HG03378 (cell line): ENCODE results near the gene DCP1B.

Experiments used
- ATAC-seq: cut with Tn5 transposase; IDR thresholded peaks from one replicate; pipeline ENCODE4 v1.9.1; 2021; ENCODE audit warnings: mild to moderate bottlenecking, moderate library complexity; ENCODE audit not compliant: unreplicated experiment

DCP1B gene

DNA sequence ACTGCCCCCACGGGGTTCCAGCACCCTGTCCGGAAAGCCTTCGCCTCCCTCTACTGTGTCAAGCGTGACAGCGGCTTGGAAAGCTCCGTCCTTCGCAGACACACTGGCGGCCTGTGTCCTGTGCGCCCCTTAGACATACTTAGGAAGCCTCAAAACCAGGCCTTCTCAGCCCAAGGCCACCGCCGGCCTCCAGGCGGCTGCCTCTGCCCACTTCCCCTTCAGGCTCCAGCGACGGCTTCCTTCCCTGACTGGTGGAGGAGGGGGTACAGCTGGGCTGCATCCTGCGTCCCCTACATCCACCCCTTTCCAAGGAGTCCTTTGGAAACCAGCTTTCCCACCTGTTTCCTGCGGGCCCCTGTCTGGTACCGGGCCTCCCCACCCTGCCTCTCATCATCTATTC is 83.3 kb downstream of the DCP1B start:
- no peak for ATAC-seq

DNA sequence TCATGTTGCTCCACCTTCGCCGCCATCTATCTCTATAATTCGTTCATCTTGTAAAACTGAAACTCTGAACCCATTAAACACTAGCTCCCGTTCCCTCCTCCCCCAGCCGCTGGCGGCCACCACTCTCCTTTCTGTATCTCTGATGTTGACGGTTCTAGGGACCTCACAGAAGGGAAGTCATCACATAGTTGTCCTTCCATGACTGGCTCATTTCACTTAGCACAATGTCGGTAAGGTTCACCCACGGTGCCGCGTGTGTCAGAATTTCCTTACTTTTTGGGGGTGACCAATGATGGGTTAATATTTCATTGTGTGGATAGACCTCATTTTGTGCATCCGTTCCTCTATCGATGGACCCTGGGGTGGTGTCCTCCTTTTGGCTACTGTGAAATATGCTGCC is 83.8 kb downstream of the DCP1B start:
- ATAC-seq = no peak

DNA sequence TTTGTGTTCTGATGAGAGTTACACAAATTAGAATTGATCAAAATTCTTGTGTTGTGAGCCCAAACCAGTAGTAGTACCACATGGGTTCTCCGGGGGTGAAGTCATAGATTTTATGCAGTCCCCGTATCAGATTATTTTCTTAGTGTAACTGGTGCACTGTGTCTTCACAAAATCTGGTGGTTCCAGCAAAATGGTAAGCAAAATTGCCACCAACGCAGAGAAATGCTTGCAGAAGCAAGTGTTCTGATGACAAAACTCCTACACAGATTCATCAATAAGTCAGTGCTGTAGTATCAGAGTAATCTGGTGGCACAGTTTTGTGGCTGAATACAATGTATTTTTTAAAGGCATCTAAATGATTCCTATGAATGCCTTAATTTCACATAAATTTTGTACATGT is 84.5 kb downstream of the DCP1B start:
- no peak for ATAC-seq

DNA sequence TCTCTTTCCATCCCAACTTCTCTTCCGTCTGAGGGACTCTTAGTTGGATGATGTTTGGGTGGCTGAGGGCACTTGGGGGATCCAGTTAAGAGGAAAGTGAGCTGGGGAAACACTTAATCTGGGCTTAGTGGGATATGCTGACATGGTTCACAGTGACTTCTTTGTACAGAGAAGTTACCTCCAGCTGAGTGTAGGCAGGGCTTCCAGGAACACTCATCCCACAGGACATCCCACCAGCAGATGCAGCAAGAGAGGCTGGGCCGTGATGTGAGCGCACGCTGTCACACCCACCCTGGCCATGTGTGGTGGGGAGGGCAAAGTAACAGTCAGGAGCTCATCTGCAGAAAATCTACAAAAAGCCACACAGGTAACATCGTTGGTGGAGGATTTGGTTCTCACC is 85.0 kb downstream of the DCP1B start:
- ATAC-seq = no peak

DNA sequence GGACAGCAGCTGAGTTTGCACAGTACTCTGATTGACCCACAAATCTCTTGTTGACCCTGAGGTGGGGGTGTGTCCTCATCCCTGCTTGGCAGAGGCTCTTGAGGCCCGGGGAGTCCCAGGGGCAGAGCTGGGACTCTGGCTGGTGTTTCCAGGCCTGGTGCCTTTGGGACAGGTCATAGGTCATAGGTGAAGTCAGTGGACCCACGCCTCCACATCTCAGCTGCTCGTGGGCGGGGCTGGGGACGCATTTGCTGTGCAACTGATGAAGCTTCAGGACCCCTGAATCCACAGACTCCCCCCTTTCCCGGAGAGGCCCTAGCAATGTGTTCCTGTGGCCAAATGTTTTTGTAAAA is 85.4 kb downstream of the DCP1B start:
- no peak for ATAC-seq

DNA sequence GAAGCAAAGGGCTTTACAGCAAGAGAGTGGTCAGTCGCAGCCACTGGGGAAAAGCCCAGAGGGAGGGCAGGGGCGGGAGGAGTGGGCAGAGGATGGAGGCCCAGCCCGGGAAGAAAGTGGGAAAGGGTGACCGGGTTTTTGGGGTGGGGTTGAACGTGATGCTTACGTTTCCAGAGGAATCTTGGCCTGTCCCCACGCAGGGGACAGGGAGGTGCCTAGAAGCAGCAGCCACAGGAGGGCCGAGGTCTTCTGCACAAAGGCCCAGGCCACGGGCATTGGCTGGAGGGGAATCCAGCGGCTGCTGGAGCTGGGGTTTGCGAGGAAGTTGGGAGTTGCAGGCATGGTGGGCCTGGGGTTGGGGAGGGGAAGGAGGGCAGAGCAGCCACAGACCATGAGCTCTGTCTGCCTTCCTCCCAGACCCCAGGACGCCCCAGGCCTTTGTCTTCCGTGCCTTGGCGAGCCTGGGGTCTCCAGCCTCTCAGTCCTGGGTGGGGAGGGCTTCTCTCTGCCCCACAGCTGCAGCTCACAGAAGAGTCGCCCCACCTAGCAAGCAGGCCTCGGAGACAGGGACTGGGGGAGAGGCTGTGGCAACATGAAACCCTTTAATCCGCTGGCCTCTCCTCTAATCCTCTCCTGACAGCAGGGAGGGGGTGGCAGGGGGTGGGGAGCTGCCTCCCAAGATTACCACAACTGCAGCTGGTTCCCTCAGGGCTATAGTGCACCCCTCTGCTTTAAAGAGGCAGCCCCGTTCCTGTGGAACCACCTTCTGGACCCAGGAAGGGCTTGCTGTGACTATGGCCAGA is 86.0 kb downstream of the DCP1B start, which contains the start of gene CACNA2D4:
Gene CACNA2D4, minus strand, starts transcription at position 572 of the 803 bp plus-strand sequence. Its CDS starts 179 bp downstream, at position 393.
- ATAC-seq = no peak

DNA sequence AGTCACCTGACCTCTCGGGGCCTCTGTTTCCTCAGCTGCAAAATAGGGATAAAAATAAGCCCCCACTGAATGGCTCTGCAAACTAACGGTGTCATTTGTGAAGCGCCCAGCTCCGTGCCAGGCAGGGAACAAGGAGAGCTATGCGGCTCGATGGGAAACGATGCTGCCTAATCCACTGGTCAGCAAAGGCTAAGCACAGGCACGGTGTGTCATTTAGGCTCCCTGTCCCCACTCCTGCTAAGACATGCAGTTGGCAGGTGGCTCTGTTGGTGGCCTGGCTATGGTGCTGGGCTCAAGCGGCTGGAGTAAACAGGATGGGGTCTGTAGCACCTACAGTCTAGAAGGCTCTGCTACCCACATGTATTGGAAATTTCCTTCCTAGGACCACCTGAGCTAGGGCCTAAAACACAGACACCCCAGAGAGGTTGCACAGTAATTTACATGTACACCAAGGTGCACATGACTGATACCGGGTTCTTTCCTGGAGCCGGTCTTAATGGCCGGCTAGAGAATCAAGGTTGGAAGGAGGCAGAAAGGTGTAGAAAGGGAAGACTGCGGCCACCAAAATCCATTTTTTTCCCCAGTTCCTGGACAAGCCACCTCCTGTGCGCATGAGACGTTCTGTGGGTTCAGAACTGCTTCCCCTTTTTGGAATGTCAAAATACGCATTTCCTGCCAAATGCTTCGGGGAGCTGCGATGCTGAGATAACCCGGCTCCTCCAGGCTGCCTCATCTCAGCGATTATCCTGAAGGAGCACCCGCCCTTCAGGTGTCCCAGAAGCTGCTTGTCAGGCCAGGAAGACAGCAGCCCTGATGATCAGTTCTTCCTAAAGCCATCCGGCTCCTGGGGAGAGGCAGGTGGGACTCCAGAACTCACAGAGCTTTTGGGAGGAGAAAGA is 86.8 kb downstream of the DCP1B start:
- no peak for ATAC-seq

DNA sequence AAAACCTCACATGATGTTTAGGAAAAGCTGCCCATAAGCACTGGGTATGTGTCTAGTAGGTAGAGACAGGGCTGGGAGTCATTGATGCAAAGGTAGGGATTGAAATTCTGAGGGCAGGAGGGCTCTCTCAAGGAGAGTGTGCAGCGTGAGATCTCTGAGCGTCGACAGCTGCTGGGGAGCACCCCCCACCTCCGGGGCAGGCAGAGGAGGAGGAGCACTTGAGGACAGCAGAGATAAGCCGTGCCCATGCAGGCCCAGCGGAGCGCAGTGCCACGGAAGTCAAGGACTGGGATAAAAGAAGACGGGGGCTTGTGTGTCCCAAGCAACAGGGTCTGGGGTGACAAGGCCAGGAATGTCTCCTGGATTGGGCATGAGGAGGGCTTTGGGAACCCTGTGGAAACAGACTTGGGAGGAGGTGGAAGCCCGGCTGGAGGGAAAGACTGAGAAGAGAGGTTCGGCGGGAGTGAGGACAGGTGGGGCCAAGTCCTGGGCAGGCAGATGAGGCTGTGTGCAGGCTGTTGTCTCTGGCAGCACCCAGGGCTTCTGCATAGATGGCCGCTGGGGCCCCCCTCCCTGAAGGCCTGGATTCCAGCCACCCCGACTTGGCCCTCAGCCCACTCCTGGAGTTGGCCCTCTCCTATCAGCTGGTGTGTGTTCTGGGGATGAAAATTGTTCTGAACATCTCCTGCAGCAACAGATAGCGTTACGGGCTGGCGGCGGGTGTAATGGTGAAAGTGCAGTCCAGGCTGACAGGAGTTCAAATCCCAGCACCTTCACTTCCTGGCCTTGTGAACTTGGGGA is 87.7 kb downstream of the DCP1B start:
- ATAC-seq = no peak

DNA sequence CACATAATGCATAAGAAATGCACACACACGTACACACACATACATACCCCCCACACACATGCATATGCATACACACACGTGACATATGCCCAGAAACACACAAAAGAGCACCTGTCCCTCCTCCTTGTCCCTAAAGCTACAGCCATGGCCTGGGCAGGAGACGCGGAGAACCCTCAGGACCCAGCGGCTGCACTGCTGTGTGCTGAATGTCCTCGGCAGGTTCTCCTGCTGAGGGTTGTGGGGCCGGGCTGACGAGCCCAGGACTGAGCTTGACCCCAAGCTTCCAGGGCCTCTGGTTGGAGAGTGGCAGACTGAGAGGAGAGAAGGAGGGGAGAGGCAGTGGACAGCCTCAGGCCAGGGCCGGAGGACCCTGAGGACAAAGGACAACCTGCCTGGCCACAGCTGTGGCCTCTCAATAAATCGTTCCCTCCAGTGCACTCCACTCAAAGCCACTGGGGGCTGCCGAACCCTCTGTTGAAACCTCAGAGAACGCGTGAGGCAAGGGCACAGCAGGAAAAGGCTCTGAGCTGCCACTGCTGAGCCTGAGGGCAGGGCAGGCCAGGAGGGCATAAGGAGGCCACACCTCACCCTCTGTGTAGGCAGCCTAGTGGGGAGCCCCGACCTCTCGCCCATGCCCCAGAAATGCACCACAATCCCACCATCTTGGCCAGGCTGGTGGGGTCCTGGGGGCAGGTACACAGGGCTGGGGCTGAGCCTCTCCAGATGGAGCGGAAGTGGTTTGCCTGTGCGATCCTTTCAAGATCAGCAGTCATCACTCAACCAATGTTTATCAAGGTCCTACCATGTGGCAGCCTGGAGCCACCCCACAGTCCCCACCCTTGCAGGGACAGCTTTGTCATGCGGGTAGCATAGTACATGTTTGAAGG is 88.9 kb downstream of the DCP1B start:
- ATAC-seq = no peak

DNA sequence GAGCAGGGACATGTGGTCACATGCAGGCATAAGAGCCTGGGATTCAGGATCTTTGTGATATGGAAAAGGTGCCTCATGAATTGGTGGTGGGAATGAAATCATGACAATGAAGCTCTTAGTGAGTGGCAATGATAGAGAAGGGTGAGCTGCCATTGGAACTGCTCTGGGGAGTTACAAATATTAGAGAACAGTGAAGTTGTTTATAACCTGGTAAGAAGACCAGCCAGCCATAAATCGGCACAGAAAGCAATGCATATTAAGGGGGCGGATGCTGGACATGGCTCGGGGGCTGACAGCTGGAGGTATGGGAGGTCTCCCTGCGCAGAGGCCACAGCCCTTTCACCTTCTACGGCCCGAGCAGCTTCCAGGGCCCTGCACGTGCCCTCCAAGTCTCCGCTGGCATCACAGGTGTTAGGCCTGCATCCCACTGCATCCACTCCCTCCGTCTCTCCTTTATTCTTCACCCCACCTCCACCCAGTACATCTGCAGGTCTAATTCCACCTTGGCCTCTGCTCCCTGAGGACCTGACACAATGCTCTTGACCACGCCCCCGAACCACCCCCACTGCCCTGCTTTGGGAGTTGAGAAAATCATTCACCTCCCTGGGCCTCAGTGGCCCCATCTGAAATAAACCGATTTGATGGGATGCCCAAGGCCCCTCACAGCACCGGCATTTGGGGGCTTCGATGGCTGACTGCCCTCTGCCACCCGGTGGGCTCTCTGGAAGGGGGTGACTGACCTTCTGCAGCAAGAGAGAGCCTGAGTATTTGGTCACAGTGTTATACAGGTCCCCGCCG is 89.9 kb downstream of the DCP1B start:
- ATAC-seq = no peak

DNA sequence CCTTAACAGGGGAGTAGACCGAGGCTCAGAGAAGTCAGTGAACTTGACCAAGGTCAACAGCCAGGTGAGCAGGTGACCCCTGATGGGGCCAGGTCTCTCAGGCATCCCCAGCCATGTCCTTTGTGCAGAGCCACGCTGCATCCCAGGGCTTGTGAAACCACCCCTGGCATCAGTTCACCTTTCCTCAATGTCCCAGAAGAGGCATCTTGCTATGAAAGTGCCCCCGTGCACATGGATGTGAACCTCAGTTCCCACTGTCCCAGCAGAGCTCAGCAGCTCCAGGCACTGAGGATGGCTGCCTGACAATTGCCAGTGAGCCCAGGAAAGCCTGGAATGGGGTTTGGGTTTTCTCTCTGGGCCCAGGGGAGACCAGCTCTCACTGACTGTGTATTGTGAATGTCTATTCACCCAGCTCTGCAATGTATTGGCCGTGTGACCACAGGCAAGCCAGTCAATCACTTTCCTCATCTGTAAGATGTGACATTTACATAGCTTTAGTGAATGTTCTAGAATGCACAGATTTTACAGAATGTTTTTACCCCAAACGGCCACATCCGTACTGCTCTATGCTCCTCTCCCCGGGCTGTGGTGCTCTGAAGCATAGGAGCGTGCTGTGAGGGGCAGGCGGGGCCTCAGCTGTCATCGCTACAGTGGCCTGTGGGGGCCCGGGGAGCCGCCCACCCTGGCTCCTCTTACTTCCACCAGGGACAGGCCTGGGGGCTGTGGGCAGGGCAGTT is 90.7 kb downstream of the DCP1B start:
- ATAC-seq = no peak

DNA sequence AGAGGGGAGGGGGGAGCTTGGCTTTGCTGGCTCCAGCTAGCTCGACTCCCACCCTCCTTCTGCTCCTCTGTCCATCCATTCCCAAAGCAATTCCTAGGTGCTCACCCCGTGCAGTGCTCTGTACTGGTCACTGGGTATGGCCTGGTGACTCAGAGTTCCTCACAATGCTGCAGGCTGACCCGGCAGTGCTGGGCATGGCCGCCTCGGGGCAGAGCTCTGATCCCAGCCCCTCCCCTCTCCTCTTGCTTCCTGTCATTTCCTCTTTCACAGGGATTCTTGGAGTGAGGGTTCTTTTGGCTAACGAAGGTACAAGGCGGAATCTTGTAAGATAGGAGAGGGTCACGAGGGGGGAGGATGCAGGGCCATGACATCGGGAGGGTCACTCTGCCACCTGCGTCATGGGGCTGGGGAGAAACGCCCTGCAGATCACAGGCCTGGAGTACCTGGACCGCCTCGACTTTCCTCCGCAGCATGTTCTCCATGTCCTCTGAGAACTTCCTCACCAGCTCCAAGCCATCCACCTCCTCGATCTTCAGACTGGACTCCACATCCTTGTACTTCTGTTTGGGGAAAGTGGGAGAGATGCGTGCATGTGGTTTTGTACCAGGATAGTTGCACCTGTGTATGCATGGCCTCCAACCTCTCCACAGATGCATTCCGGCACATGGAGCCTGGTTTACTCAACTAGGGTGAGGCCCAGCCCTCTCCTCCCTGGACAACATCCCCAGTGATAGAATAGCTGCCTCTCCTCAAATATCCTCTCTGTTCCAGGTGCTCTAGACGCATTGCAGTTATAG is 91.5 kb downstream of the DCP1B start:
- ATAC-seq = no peak

DNA sequence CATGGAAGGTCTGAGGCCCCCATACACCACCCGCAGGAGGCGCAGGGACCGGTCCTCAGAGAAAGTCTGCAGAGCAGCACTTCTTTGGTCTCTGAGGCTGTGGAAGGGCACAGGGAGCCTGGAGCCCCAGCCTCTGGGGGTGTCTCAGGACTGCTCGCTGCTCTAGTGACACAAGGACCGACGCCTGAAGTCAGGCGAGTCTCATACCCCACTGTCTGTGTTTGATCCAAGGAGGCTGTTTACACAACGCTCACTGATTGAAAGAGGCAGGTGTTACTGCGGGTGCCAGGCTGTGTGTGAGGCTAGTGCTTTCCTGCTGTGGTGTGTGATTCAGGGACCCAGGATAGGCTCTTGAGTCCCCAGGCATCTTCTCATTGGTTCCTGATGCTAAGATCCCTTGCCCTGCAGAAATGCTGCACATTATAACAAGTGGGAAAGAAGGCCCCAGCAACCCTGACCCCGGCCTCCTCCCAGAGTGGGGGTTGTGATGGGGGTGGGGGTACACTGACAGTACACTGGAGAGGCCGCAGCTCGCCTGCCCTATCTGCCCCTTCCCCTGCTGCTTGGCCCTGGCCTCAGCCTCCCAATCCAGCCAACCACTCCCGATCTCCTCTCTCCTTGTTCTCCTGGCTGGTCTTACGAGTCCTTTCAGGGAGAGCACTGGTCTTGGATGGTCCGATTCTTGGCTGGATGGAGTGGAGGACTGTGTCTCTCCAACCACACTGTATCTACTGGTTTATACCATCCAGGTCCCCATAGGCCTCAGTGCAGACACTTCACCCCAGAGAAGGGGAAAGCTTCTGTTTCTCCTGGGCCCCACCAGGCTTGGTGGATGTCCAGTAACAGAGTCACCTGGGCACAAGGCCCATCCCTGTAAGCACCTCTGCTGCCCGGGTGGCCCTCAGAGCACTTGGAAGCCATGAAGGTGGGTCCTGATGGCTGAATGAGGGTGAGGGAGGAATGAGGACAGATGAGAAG is 92.4 kb downstream of the DCP1B start:
- ATAC-seq = no peak

DNA sequence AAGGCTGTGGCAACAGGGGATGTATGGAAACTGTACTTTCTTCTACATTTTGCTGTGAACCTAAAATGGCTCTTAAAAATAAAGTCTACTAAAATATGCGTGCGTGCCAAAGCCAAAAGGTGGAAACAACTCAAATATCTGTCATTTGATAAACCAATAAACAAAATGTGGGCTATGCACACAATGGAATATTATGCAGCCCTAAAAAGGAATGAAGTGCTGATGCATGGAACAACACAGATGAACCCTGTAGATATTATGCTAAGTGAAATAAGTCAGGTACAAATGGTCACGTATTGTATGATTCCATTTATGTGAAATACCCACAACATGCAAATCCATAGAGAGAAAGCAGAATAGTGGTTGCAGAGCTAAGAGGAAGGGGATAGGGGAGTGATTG is 93.8 kb downstream of the DCP1B start:
- no peak for ATAC-seq

DNA sequence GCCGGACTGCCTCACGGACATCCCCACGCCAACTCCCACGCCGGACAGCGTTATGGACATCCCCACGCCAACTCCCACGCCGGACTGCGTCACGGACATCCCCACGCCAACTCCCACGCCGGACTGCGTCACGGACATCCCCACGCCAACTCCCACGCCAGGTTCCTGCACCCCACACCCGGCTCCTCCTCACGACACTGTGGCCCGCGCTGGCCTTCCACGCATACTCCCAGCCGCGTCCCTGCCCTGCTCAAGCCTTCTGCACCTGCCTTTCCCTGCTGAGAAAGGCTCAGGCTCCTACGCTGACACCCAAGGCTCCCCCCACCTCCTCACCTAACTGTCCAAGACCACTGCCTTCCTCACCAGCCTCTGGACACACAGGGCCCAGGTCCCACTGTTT is 95.5 kb downstream of the DCP1B start:
- ATAC-seq = no peak

DNA sequence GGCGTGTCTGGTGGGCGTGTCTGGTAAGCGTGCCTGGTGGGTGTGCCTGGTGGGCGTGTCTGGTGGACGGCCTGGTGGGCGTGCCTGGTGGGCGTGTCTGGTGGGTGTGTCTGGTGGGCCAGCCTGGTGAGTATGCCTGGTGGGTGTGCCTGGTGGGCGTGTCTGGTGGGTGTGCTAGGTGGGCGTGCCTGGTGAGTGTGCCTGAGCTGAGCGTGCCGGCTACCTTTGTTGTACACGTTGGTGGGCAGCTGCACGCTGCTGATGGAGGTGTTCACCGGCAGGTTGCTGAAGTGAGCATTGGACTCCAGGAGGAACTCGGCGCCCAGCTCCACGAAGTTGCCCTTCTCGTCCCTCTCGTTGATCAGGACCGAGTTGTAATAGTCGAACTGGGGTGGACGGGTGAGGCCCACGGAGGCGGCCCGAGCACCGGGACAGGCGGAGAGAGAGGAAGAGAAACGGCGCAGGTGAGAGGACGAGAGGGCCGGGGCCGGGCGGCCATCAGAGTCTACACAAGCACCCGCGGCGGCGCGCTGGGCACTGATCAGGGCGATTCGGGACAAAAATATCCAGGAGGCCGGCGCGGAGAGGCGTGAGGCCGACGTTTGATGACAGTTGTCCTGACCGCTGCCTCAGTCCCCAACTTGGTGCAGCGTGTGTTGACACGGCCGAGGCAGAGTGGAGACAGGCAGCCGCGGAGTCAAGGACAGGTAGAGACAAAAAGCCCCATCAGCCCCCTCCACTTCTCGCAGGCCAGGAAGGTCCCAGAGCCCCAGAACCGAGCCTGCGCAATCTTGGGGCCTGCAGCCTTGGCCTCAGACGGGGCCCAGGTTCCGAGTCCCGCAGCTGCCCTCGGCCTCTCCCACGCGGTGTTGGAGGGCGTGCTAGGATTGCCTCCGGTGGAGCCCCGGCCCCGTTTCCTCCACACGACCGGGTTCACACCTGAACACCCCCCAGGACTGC is 96.3 kb downstream of the DCP1B start:
- no peak for ATAC-seq
